OCI-LY7 (cell line): Measurements from ENCODE around the gene POLR1A. TPM values are rescaled to one million over a fixed set of nuclear protein-coding genes. Genes with fewer than 3 reads are reported as not detected.
A peak's percentile ranks its signal among the peaks of the same experiment; 100 is the strongest.

ENCODE experiments used
- BruUV-seq: library from RNA; stranded (reverse); fragments of 400-500 nt; replicated peaks from 2 replicates; lab custom pipeline; 2021; lab: Mats Ljungman, UMichigan
- CTCF ChIA-PET: fragments of 300-600 bp; sonication (Branson Sonifier 250); formaldehyde crosslinking; loops from one replicate; lab custom pipeline; 2022; ENCODE audit warnings: antibody characterized with exemption; ENCODE audit not compliant: unreplicated experiment; lab: Charles Lee
- POLR2A ChIA-PET: fragments of 300-600 bp; sonication (Branson Sonifier 250); formaldehyde crosslinking; loops from one replicate; lab custom pipeline; 2022; ENCODE audit warnings: antibody characterized with exemption; lab: Charles Lee
- DNase-seq: peaks from one replicate; pipeline ENCODE4 v3.0.0-alpha.2; 2015; ENCODE audit warnings: low spot score
- H2AFZ ChIP-seq: fragments of 200-600 bp; sonication (generic), shearing (Covaris generic); 2 replicates; pipeline ENCODE4 v1.6.1; 2014; ENCODE audit warnings: mild to moderate bottlenecking, antibody characterized with exemption, low read length, moderate library complexity
- H3K27ac ChIP-seq: fragments of 200-600 bp; sonication (generic); 2 replicates; pipeline ENCODE4 v1.5.1; 2014; ENCODE audit warnings: mixed run types, low read depth, mild to moderate bottlenecking, moderate library complexity, low read length, inconsistent platforms; ENCODE audit not compliant: poor library complexity, severe bottlenecking
- H3K36me3 ChIP-seq: fragments of 200-600 bp; sonication (generic); 2 replicates; pipeline ENCODE4 v1.6.1; 2014; ENCODE audit warnings: mild to moderate bottlenecking, antibody characterized with exemption, low read length, moderate library complexity, mixed read lengths; ENCODE audit not compliant: insufficient read depth
- H3K4me1 ChIP-seq: fragments of 200-600 bp; sonication (generic); 2 replicates; pipeline ENCODE4 v1.5.1; 2014; ENCODE audit warnings: mild to moderate bottlenecking, low read length; ENCODE audit not compliant: insufficient read depth, poor library complexity, severe bottlenecking
- H3K4me2 ChIP-seq: fragments of 200-600 bp; sonication (generic); 2 replicates; pipeline ENCODE4 v1.6.1; 2014; ENCODE audit warnings: mild to moderate bottlenecking, low read length
- H3K4me3 ChIP-seq: fragments of 200-600 bp; sonication (generic); 2 replicates; pipeline ENCODE4 v1.5.1; 2014; ENCODE audit warnings: mild to moderate bottlenecking, low read depth, low read length; ENCODE audit not compliant: poor library complexity, severe bottlenecking
- H3K79me2 ChIP-seq: fragments of 200-600 bp; sonication (generic); 2 replicates; pipeline ENCODE4 v1.6.1; 2016; ENCODE audit warnings: low read depth, mild to moderate bottlenecking, low read length, moderate library complexity, mixed read lengths; ENCODE audit not compliant: insufficient read depth
- H3K9me2 ChIP-seq: fragments of 200-600 bp; sonication (generic); 2 replicates; pipeline ENCODE4 v1.6.1; 2016; ENCODE audit warnings: mild to moderate bottlenecking, low read length, mixed read lengths; ENCODE audit not compliant: insufficient read depth
- H3K9me3 ChIP-seq: fragments of 200-600 bp; sonication (generic); 2 replicates; pipeline ENCODE4 v1.6.1; 2014; ENCODE audit warnings: mild to moderate bottlenecking, mixed run types, low read length, mixed read lengths
- H4K20me1 ChIP-seq: fragments of 200-600 bp; sonication (generic); 2 replicates; pipeline ENCODE4 v1.6.1; 2014; ENCODE audit warnings: mild to moderate bottlenecking, antibody characterized with exemption, low read length, moderate library complexity, mixed read lengths; ENCODE audit not compliant: insufficient read depth
- CTCF ChIP-seq: fragments of 200-600 bp; sonication (generic); conservative IDR thresholded peaks from 2 replicates; pipeline ENCODE4 v1.5.1; 2014; ENCODE audit warnings: mild to moderate bottlenecking, antibody characterized with exemption, low read length, moderate library complexity, mixed read lengths
- EZH2phosphoT487 ChIP-seq: fragments of 200-600 bp; sonication (generic); IDR thresholded peaks from 2 replicates; pipeline ENCODE4 v1.6.1; 2018; ENCODE audit warnings: low read depth, borderline replicate concordance, mild to moderate bottlenecking, mixed run types, antibody characterized with exemption, low read length, moderate library complexity, mixed read lengths
- intact Hi-C: fragments of 100-400 bp; cut with micrococcal nuclease; formaldehyde crosslinking; loops from one replicate; pipeline ENCODE4 v1.10.0; 2022; ENCODE audit not compliant: unreplicated experiment
- total RNA-seq, 2 experiments: library from RNA; depleted of rRNA in 1 of 2; stranded (reverse); fragments of >200 nt in 1 of 2; shearing (Covaris generic) in 1 of 2; gene quantifications; 2 replicates each; pipeline ENCODE4 v1.2.3, GENCODE V29; 2014 to 2022

The POLR1A gene
- total RNA-seq, 2 experiments from 2014 or later: 17.5 to 53.3 TPM

DNA sequence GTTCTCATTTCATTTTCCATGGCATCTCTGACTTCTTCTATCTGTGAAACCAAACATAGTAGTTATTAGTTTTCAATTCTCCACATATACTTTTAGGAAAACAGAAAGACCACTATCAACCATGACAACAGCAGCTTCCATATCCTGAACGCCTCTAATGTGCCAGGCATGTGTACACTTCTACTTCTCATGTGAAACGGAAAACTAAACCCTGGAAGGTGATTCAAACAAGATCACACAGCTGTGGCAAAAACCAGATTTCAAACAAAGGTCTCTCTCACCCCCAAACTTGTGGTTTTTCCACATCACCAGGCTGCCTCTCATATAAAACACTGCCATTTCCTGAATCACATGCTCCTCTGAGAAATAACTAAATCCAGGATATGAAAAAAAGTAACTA lies 42.1 kb upstream of the POLR1A start:
- Histone ChIP-seq H2AFZ (no peak overlapping the region), H3K27ac (no peak overlapping the region), H3K9me2 (no peaks in the 10 kb centered on the region), H3K79me2 (no peaks in the 10 kb centered on the region), H3K4me1 (no peaks in the 10 kb centered on the region), H3K4me2 (no peak overlapping the region), H3K9me3 (no peaks in the 10 kb centered on the region), H4K20me1 (0 out of 2 replicates have a peak, but pooled peaks cover 6% of the 10 kb centered on the region), H3K36me3 (peaks cover 98% of the 10 kb centered on the region), H3K4me3 (no peak overlapping the region)
- ChIA-PET POLR2A (interaction anchor here (0.6 kb wide), 1 partner anchor 9 kb away, joined by 3 read pairs; no protein-coding TSS in a partner anchor), CTCF (no interaction called here)
- BruUV-seq: no TSS peak
- DNase-seq: no peak
- TF ChIP-seq CTCF: no peak
- no peak for TF ChIP-seq EZH2phosphoT487
- intact Hi-C loops: no loop called here

GRCh38 chr2:86143926-86144685 lies 38.4 kb upstream of the POLR1A start:
- H3K27ac ChIP-seq: no peak overlapping the region
- no peak overlapping the region for H3K4me3 ChIP-seq
- CTCF ChIA-PET: no interaction called here
- peaks cover 99% of the 10 kb centered on the region for H3K36me3 ChIP-seq
- H3K4me1 ChIP-seq: no peaks in the 10 kb centered on the region
- BruUV-seq: TSS peak; percentile 75
- no peaks in the 10 kb centered on the region for H3K79me2 ChIP-seq
- DNase-seq: no peak
- 0 out of 2 replicates have a peak, but pooled peaks cover 4% of the 10 kb centered on the region for H4K20me1 ChIP-seq
- H3K9me2 ChIP-seq: no peaks in the 10 kb centered on the region
- TF ChIP-seq CTCF (no peak), EZH2phosphoT487 (no peak)
- H3K4me2 ChIP-seq: no peak overlapping the region
- H2AFZ ChIP-seq: no peak overlapping the region
- intact Hi-C loops: no loop called here
- POLR2A ChIA-PET: interaction anchor here (0.7 to 1.5 kb wide), 3 partner anchors 9 to 425 kb away, joined by 3 to 4 read pairs (median 3); no protein-coding TSS in a partner anchor
- no peaks in the 10 kb centered on the region for H3K9me3 ChIP-seq

- Histone ChIP-seq H3K4me1 (no peaks in the 10 kb centered on the region), H3K4me3 (no peak overlapping the region), H3K27ac (no peak overlapping the region), H4K20me1 (0 out of 2 replicates have a peak, but pooled peaks cover 4% of the 10 kb centered on the region), H3K36me3 (peaks cover 99% of the 10 kb centered on the region), H2AFZ (no peak overlapping the region), H3K4me2 (no peak overlapping the region), H3K9me3 (no peaks in the 10 kb centered on the region), H3K79me2 (no peaks in the 10 kb centered on the region), H3K9me2 (no peaks in the 10 kb centered on the region)
- no TSS peak for BruUV-seq
- ChIA-PET CTCF (no interaction called here), POLR2A (interaction anchor here (0.7 to 1.5 kb wide), 2 partner anchors 38 to 424 kb away, joined by 3 to 4 read pairs; no protein-coding TSS in a partner anchor)
- TF ChIP-seq CTCF: no peak
- no peak for TF ChIP-seq EZH2phosphoT487
- intact Hi-C loops: no loop called here
- no peak for DNase-seq
Measured at GRCh38 chr2:86143307-86143706, 37.6 kb upstream of the POLR1A start.
